Renal pelvis (tissue), 3 donors: Measurements from ENCODE around the gene SNAP47. TPM values are rescaled to one million over a fixed set of nuclear protein-coding genes. Genes with fewer than 3 reads are reported as not detected.

ENCODE experiments used
- polyA plus RNA-seq, 3 donors: library from polyadenylated mRNA; unstranded; fragments of 120-200 nt; gene quantifications; one replicate each; pipeline ENCODE4 v1.2.1, GENCODE V29; 2013; ENCODE audit not compliant: insufficient read length in 3 of 3

The SNAP47 gene
- polyA plus RNA-seq, 3 donors: 44.9 to 46.1 (median 45.1) TPM

Other genes starting within 250 kb of the SNAP47 start
- 10 to 100 TPM; 12.6 to 14.5 (median 13.2) TPM for gene ZNF678, start 171.9 kb upstream of the SNAP47 start, polyA plus RNA-seq
- 10 to 100 TPM; 18.6 to 21.1 (median 18.8) TPM for gene JMJD4, start 133 bp upstream of the SNAP47 start, polyA plus RNA-seq
- gene PRSS38, start 80.2 kb downstream of the SNAP47 start, polyA plus RNA-seq: not detected
- gene WNT9A, start 212.5 kb downstream of the SNAP47 start, polyA plus RNA-seq: 1 to 10 TPM; 1.6 to 1.7 (median 1.6) TPM